BJ (cell line): Measurements from ENCODE around the gene PGM1. TPM values are rescaled to one million over a fixed set of nuclear protein-coding genes. Genes with fewer than 3 reads are reported as not detected.

Source experiments
- CTCF ChIA-PET: fragments of 350-600 bp; formaldehyde crosslinking; extraction: SDS; loops from one replicate; lab custom pipeline; 2021; ENCODE audit warnings: antibody characterized with exemption, inconsistent platforms; lab: Yijun Ruan, JAX
- POLR2A ChIA-PET: fragments of 300-600 bp; sonication (Branson Sonifier 250); formaldehyde crosslinking; extraction: SDS; loops from one replicate; lab custom pipeline; 2021; ENCODE audit warnings: antibody characterized with exemption; lab: Charles Lee
- DNase-seq: peaks from one replicate; pipeline ENCODE4 v3.0.0-alpha.2; 2011; ENCODE audit warnings: low read depth
- H3K27me3 ChIP-seq: 2 replicates; pipeline ENCODE4 v1.6.0; 2011; ENCODE audit warnings: low read length; ENCODE audit not compliant: control insufficient read depth, insufficient read depth
- H3K36me3 ChIP-seq: 2 replicates; pipeline ENCODE4 v1.5.1; 2011; ENCODE audit warnings: low read length; ENCODE audit not compliant: control insufficient read depth, insufficient read depth
- H3K4me3 ChIP-seq: 2 replicates; pipeline ENCODE4 v1.5.1; 2011; ENCODE audit warnings: low read depth, mild to moderate bottlenecking, control low read depth, low read length
- polyA plus RNA-seq: library from polyadenylated mRNA; depleted of rRNA; stranded (reverse); fragments of >200 nt; gene quantifications from 2 replicates; pipeline ENCODE4 v1.2.3, GENCODE V29; 2011
- TF ChIP-seq, protein P1 (sequence below): IDR thresholded peaks from 2 replicates; pipeline ENCODE4 v1.5.1; 2011; ENCODE audit warnings: low read depth, mild to moderate bottlenecking, control low read depth, inconsistent platforms, low read length, moderate library complexity; ENCODE audit not compliant: insufficient read depth

Gene PGM1
- polyA plus RNA-seq, 1 experiment = 29.6 TPM

DNA sequence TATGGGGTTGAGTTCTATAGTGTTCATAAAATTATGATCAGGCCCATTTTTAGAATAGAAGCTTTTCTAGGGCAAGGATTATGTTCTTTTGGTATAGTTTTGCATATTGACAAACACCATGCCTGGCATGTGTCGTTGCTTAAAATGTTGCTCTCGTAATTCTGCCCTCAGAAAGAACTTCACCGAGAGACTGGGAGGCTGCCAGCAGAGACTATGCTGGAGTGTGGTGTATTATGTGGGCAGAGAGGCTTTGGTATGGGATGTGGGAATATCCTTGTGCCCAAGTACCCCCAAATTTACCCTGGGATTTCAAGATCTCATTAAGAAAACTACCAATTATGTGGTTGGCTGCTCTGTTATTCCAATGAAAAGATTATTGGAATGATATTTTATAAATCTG is 27.9 kb downstream of the PGM1 start:
- DNase-seq = no peak
- TF ChIP-seq, protein P1, sequence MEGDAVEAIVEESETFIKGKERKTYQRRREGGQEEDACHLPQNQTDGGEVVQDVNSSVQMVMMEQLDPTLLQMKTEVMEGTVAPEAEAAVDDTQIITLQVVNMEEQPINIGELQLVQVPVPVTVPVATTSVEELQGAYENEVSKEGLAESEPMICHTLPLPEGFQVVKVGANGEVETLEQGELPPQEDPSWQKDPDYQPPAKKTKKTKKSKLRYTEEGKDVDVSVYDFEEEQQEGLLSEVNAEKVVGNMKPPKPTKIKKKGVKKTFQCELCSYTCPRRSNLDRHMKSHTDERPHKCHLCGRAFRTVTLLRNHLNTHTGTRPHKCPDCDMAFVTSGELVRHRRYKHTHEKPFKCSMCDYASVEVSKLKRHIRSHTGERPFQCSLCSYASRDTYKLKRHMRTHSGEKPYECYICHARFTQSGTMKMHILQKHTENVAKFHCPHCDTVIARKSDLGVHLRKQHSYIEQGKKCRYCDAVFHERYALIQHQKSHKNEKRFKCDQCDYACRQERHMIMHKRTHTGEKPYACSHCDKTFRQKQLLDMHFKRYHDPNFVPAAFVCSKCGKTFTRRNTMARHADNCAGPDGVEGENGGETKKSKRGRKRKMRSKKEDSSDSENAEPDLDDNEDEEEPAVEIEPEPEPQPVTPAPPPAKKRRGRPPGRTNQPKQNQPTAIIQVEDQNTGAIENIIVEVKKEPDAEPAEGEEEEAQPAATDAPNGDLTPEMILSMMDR = no peak
- no peaks in the 10 kb centered on the region for H3K36me3 ChIP-seq
- CTCF ChIA-PET = interaction anchor here (0.6 to 1.0 kb wide), 3 partner anchors 10 to 153 kb away, joined by 3 to 4 read pairs (median 3); partner anchors contain the start of gene ROR1
- no peaks in the 10 kb centered on the region for H3K27me3 ChIP-seq
- POLR2A ChIA-PET = no interaction called here
- H3K4me3 ChIP-seq = no peak overlapping the region

DNA sequence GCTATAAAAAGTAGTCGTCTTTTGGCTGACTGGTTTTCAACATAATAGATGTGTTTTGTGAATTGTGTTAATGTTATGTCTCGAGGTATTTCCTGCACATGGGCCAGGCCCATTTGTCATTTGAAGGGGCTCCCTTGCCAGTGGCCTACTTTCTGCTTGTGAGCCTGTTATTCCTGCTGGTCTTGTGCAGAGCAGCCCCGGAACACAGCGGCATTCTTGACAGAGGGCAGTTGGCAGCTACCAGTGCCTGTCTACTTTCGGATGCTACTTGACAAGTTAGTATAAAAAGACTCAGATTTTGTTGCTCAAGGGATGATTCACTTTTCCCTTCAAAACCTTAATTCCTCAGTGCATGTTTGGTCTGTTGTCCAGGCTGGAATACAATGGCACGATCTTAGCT is 28.5 kb downstream of the PGM1 start:
- ChIA-PET POLR2A (no interaction called here), CTCF (interaction anchor here (1.0 kb wide), 1 partner anchor 10 kb away, joined by 3 read pairs; no protein-coding TSS in a partner anchor)
- Histone ChIP-seq H3K27me3 (no peaks in the 10 kb centered on the region), H3K36me3 (no peaks in the 10 kb centered on the region), H3K4me3 (no peak overlapping the region)
- TF ChIP-seq, protein P1 = no peak
- no peak for DNase-seq

GRCh38 chr1:63622849-63623566 is 29.8 kb downstream of the PGM1 start:
- CTCF ChIA-PET = interaction anchor here (0.9 to 1.4 kb wide), 4 partner anchors 26 to 606 kb away, joined by 3 to 4 read pairs (median 3); no protein-coding TSS in a partner anchor
- TF ChIP-seq, protein P1 = no peak
- H3K27me3 ChIP-seq = no peaks in the 10 kb centered on the region
- no peak for DNase-seq
- no peak overlapping the region for H3K4me3 ChIP-seq
- no peaks in the 10 kb centered on the region for H3K36me3 ChIP-seq
- POLR2A ChIA-PET = no interaction called here

DNA sequence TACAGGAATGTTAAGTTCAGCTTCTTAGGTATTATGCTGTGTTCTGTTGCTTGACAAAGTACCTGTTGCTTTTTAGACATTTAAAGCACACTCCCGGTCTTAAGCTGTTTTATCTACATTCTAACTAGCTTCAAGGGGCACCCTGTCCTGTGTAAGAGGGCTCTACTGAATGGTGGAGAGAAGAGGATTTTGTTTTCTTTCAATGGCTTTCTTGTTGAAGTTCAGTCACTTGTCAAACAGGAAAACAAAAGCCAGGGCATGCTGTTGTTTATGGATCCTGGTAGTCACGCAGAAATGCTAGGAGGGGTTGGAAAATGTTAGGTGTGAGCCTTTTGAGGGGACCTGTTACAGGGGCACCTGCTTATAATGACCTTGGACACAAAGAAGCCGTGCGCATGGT is 30.7 kb downstream of the PGM1 start:
- no peaks in the 10 kb centered on the region for H3K27me3 ChIP-seq
- ChIA-PET POLR2A (no interaction called here), CTCF (interaction anchor here (0.9 to 1.4 kb wide), 3 partner anchors 26 to 605 kb away, joined by 3 read pairs; no protein-coding TSS in a partner anchor)
- DNase-seq = no peak
- TF ChIP-seq, protein P1 = no peak
- H3K36me3 ChIP-seq = no peaks in the 10 kb centered on the region
- no peak overlapping the region for H3K4me3 ChIP-seq

DNA sequence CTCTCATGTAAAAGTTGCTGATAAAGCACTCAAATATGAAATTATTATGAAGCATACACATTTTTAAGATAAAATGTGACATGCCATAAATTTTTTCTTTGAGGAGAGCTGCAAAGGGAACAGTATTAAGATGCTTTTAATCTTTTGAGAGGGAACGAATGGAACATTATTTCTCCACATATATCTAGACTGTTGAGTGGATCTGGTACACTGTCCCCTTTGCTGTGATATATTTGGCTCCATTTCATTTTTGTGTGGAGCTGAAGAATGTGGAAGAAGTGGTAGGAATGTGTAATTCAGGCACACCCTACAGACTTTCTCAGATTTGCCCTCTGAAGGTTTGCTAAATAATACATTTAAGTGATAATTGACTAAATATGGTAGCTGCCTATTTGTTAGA is 31.7 kb downstream of the PGM1 start:
- ChIA-PET CTCF (interaction anchor here (0.6 to 1.3 kb wide), 7 partner anchors 8 to 960 kb away, joined by 3 to 6 read pairs (median 4); no protein-coding TSS in a partner anchor), POLR2A (interaction anchor here (0.6 kb wide), 1 partner anchor 999 kb away, joined by 13 read pairs; no protein-coding TSS in a partner anchor)
- Histone ChIP-seq H3K36me3 (no peaks in the 10 kb centered on the region), H3K4me3 (no peak overlapping the region), H3K27me3 (no peaks in the 10 kb centered on the region)
- TF ChIP-seq, protein P1 = peak; percentile 44; the same call in 1 of the 2 replicates
- no peak for DNase-seq
